HepG2 (cell line): ENCODE data around the gene SURF6. TPM values are rescaled to one million over a fixed set of nuclear protein-coding genes. Genes with fewer than 3 reads are reported as not detected.

ENCODE experiments used
- FOXO4 ChIP-seq: sonication (generic); formaldehyde crosslinking; conservative IDR thresholded peaks from 2 replicates; pipeline ENCODE4 v1.8.1; 2023; ENCODE audit warnings: missing genetic modification reagents
- GFI1 ChIP-seq: sonication (generic); formaldehyde crosslinking; IDR thresholded peaks from 2 replicates; pipeline ENCODE4 v1.5.0; 2020; ENCODE audit warnings: missing genetic modification reagents, mild to moderate bottlenecking, borderline replicate concordance
- GPN1 ChIP-seq: sonication (generic); formaldehyde crosslinking; IDR thresholded peaks from 2 replicates; pipeline ENCODE4 v1.5.1; 2020; ENCODE audit warnings: missing genetic modification reagents, borderline replicate concordance
- HDAC6 ChIP-seq: fragments of 200-600 bp; sonication (generic); IDR thresholded peaks from 2 replicates; pipeline ENCODE4 v1.7.0; 2017; ENCODE audit warnings: mild to moderate bottlenecking, antibody characterized with exemption, low read length, low read depth
- HNF4G ChIP-seq, 2 experiments: sonication (generic) in 1 of 2; formaldehyde crosslinking in 1 of 2; IDR thresholded peaks; 2 replicates each; pipeline versions ENCODE4 v1.4.0 to v1.6.1; 2011 to 2020; ENCODE audit warnings: borderline replicate concordance in 2 of 2, low read depth in 2 of 2, mild to moderate bottlenecking in 2 of 2, low read length in 1 of 2, missing genetic modification reagents in 1 of 2, moderate library complexity in 1 of 2
- HOXA9 ChIP-seq: sonication (generic); formaldehyde crosslinking; IDR thresholded peaks from 2 replicates; pipeline ENCODE4 v1.8.1; 2022; ENCODE audit warnings: missing genetic modification reagents, mild to moderate bottlenecking, moderate library complexity, borderline replicate concordance
- NCOA5 ChIP-seq: sonication (generic); formaldehyde crosslinking; IDR thresholded peaks from 2 replicates; pipeline ENCODE4 v1.4.0; 2020; ENCODE audit warnings: missing genetic modification reagents
- RXRB ChIP-seq: IDR thresholded peaks from 2 replicates; pipeline ENCODE4 v1.6.1; 2016; ENCODE audit warnings: borderline replicate concordance, missing genetic modification reagents, missing compliant biosample characterization
- SP140L ChIP-seq: sonication (generic); formaldehyde crosslinking; IDR thresholded peaks from 2 replicates; pipeline ENCODE4 v1.4.0; 2020; ENCODE audit warnings: missing genetic modification reagents, borderline replicate concordance
- TBP ChIP-seq: sonication (generic); formaldehyde crosslinking; IDR thresholded peaks from 2 replicates; pipeline ENCODE4 v1.5.0; 2020; ENCODE audit warnings: missing genetic modification reagents
- U2AF1 ChIP-seq: fragments of 200-400 bp; formaldehyde crosslinking; optimal IDR thresholded peaks from 2 replicates; pipeline ENCODE3; 2017; ENCODE audit warnings: mild to moderate bottlenecking, low read depth, low read length
- YY1 ChIP-seq: IDR thresholded peaks from 2 replicates; pipeline ENCODE4 v1.6.1; 2011; ENCODE audit warnings: low read length, low read depth, moderate library complexity, mild to moderate bottlenecking; ENCODE audit not compliant: insufficient read depth, insufficient replicate concordance
- ZNF292 ChIP-seq: sonication (generic); formaldehyde crosslinking; IDR thresholded peaks from 2 replicates; pipeline ENCODE4 v1.8.1; 2022; ENCODE audit warnings: mild to moderate bottlenecking, low read depth, missing genetic modification reagents, borderline replicate concordance
- ZNF367 ChIP-seq: sonication (generic); formaldehyde crosslinking; IDR thresholded peaks from 2 replicates; pipeline ENCODE4 v1.4.0; 2020; ENCODE audit warnings: missing genetic modification reagents, borderline replicate concordance
- ZNF530 ChIP-seq: sonication (generic); formaldehyde crosslinking; IDR thresholded peaks from 2 replicates; pipeline ENCODE4 v1.5.0; 2020; ENCODE audit warnings: low read depth, mild to moderate bottlenecking, missing genetic modification reagents
- ZNF878 ChIP-seq: sonication (generic); formaldehyde crosslinking; IDR thresholded peaks from 2 replicates; pipeline ENCODE4 v1.8.1; 2023; ENCODE audit warnings: mild to moderate bottlenecking, missing genetic modification reagents, moderate library complexity
- ZSCAN21 ChIP-seq: sonication (generic); formaldehyde crosslinking; IDR thresholded peaks from 2 replicates; pipeline ENCODE4 v1.8.0; 2022; ENCODE audit warnings: mild to moderate bottlenecking, missing genetic modification reagents, moderate library complexity, borderline replicate concordance
- polyA plus RNA-seq, 8 experiments: library from polyadenylated mRNA; depleted of rRNA in 3 of 8; stranded (reverse) in 7 of 8; unstranded in 1 of 8; fragments of >200 nt; fragmentation: Illumina TruSeq in 4 of 8; extraction: Trizol in 4 of 8; gene quantifications; 2 replicates each; pipeline versions ENCODE4 v1.2.1 to v1.2.3, GENCODE V29; 2011 to 2016; ENCODE audit warnings: low read depth in 4 of 8, missing spikeins in 1 of 8, mixed read lengths in 1 of 8; ENCODE audit not compliant: insufficient read depth in 1 of 8
- total RNA-seq, 5 experiments: library from RNA; depleted of rRNA; stranded (reverse); fragments of >200 nt; fragmentation: Illumina TruSeq; extraction: Trizol; gene quantifications; 2 replicates each; pipeline ENCODE4 v1.2.3, GENCODE V29; 2016; ENCODE audit warnings: low read depth in 1 of 5
- TF ChIP-seq, protein P1 (sequence below), 2 experiments: sonication (generic) in 1 of 2; formaldehyde crosslinking in 1 of 2; IDR thresholded peaks; 2 replicates each; pipeline versions ENCODE4 v1.6.1 to v1.9.0; 2014 to 2022; ENCODE audit warnings: antibody characterized with exemption in 1 of 2, borderline replicate concordance in 1 of 2, inconsistent platforms in 1 of 2, low read depth in 1 of 2, missing genetic modification reagents in 1 of 2
- TF ChIP-seq, protein P2 (sequence below): sonication (generic); formaldehyde crosslinking; IDR thresholded peaks from 2 replicates; pipeline ENCODE4 v1.8.1; 2023; ENCODE audit warnings: mild to moderate bottlenecking, missing genetic modification reagents

The SURF6 gene
- total and polyA plus RNA-seq, 2 of the 13 experiments (the other 11 are each of a cell fraction or from before 2014, with no cell fraction given): 5.9 to 14.7 TPM

GRCh38 chr9:133347985-133348717 is 12.2 kb upstream of the SURF6 start, which contains the start of the genes MED22 and RPL7A (continued):
- TF ChIP-seq, protein P1, sequence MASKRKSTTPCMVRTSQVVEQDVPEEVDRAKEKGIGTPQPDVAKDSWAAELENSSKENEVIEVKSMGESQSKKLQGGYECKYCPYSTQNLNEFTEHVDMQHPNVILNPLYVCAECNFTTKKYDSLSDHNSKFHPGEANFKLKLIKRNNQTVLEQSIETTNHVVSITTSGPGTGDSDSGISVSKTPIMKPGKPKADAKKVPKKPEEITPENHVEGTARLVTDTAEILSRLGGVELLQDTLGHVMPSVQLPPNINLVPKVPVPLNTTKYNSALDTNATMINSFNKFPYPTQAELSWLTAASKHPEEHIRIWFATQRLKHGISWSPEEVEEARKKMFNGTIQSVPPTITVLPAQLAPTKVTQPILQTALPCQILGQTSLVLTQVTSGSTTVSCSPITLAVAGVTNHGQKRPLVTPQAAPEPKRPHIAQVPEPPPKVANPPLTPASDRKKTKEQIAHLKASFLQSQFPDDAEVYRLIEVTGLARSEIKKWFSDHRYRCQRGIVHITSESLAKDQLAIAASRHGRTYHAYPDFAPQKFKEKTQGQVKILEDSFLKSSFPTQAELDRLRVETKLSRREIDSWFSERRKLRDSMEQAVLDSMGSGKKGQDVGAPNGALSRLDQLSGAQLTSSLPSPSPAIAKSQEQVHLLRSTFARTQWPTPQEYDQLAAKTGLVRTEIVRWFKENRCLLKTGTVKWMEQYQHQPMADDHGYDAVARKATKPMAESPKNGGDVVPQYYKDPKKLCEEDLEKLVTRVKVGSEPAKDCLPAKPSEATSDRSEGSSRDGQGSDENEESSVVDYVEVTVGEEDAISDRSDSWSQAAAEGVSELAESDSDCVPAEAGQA (IDR thresholded peaks at IDR 0.05; ENCODE audit: low read depth): no peak
- TF ChIP-seq, protein P1 (CRISPR knock-in tag; IDR thresholded peaks at IDR 0.05; ENCODE audit: borderline replicate concordance): no peak
- TF ChIP-seq SP140L (CRISPR knock-in tag) (no peak), NCOA5 (no peak), RXRB (CRISPR knock-in tag) (peak; percentile 51; the same call in 1 of the 2 replicates), TBP (no peak), HNF4G (IDR thresholded peaks at IDR 0.05; ENCODE audit: borderline replicate concordance, low read depth, low read length) (peak; percentile 20; the same call in 1 of the 2 replicates), HNF4G (CRISPR knock-in tag; IDR thresholded peaks at IDR 0.05; ENCODE audit: borderline replicate concordance, low read depth) (no peak), ZSCAN21 (no peak), ZNF530 (CRISPR knock-in tag) (no peak), ZNF292 (CRISPR knock-in tag) (no peak), HDAC6 (0 out of 2 replicates have a peak, but pooled peaks have one; percentile 15), U2AF1 (peak; percentile 60), GPN1 (no peak), ZNF367 (no peak), ZNF878 (CRISPR knock-in tag) (no peak), FOXO4 (CRISPR knock-in tag) (no peak), GFI1 (CRISPR knock-in tag) (peak; percentile 37; the same call in 1 of the 2 replicates), YY1 (peak; percentile 91), HOXA9 (CRISPR knock-in tag) (peak; percentile 74)
- TF ChIP-seq, protein P2, sequence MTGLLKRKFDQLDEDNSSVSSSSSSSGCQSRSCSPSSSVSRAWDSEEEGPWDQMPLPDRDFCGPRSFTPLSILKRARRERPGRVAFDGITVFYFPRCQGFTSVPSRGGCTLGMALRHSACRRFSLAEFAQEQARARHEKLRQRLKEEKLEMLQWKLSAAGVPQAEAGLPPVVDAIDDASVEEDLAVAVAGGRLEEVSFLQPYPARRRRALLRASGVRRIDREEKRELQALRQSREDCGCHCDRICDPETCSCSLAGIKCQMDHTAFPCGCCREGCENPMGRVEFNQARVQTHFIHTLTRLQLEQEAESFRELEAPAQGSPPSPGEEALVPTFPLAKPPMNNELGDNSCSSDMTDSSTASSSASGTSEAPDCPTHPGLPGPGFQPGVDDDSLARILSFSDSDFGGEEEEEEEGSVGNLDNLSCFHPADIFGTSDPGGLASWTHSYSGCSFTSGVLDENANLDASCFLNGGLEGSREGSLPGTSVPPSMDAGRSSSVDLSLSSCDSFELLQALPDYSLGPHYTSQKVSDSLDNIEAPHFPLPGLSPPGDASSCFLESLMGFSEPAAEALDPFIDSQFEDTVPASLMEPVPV: peak; percentile 20; the same call in 1 of the 2 replicates
